HepG2 (cell line): ENCODE results near the gene ABHD12. TPM values are rescaled to one million over a fixed set of nuclear protein-coding genes. Genes with fewer than 3 reads are reported as not detected.

Experiments
- AFF4 ChIP-seq: sonication (generic); formaldehyde crosslinking; IDR thresholded peaks from 2 replicates; pipeline ENCODE4 v1.4.0; 2020; ENCODE audit warnings: missing genetic modification reagents
- AGO1 ChIP-seq: fragments of 200-400 bp; formaldehyde crosslinking; IDR thresholded peaks from 2 replicates; pipeline ENCODE4 v1.6.1; 2017; ENCODE audit warnings: mild to moderate bottlenecking, low read depth, low read length, moderate library complexity; ENCODE audit not compliant: poor library complexity, severe bottlenecking
- FOXP1 ChIP-seq, 2 experiments: fragments of 450-650 bp in 1 of 2; IDR thresholded peaks; 2 replicates each; pipeline ENCODE4 v1.6.1; 2017 to 2018; ENCODE audit warnings: antibody characterized with exemption in 1 of 2
- MLX ChIP-seq: IDR thresholded peaks from 2 replicates; pipeline ENCODE4 v1.6.1; 2016
- MXD4 ChIP-seq: IDR thresholded peaks from 2 replicates; pipeline ENCODE4 v1.6.1; 2016; ENCODE audit warnings: mild to moderate bottlenecking, missing biosample characterization, missing genetic modification reagents
- NCOA2 ChIP-seq: sonication (generic); formaldehyde crosslinking; IDR thresholded peaks from 2 replicates; pipeline ENCODE4 v1.8.0; 2022; ENCODE audit warnings: inconsistent platforms
- NFRKB ChIP-seq: fragments of 450-650 bp; IDR thresholded peaks from 2 replicates; pipeline ENCODE4 v1.6.1; 2017
- NFYC ChIP-seq: IDR thresholded peaks from 2 replicates; pipeline ENCODE4 v1.6.1; 2016; ENCODE audit warnings: missing genetic modification reagents, missing compliant biosample characterization
- NR2F2 ChIP-seq: IDR thresholded peaks from 2 replicates; pipeline ENCODE4 v1.6.1; 2012; ENCODE audit warnings: low read depth, inconsistent platforms, borderline replicate concordance
- PAF1 ChIP-seq: IDR thresholded peaks from 2 replicates; pipeline ENCODE4 v1.6.1; 2016; ENCODE audit warnings: missing genetic modification reagents, missing compliant biosample characterization
- PPARG ChIP-seq: conservative IDR thresholded peaks from 2 replicates; pipeline ENCODE4 v1.6.1; 2016; ENCODE audit warnings: missing biosample characterization, missing genetic modification reagents
- SMARCC2 ChIP-seq: fragments of 450-650 bp; IDR thresholded peaks from 2 replicates; pipeline ENCODE4 v1.6.1; 2017; ENCODE audit warnings: antibody characterized with exemption, mild to moderate bottlenecking
- SNAI1 ChIP-seq: sonication (generic); formaldehyde crosslinking; IDR thresholded peaks from 2 replicates; pipeline ENCODE4 v1.5.0; 2020; ENCODE audit warnings: mild to moderate bottlenecking, missing genetic modification reagents, borderline replicate concordance
- ZBTB26 ChIP-seq: IDR thresholded peaks from 2 replicates; pipeline ENCODE4 v1.6.1; 2016; ENCODE audit warnings: missing compliant biosample characterization, missing genetic modification reagents, borderline replicate concordance
- ZNF230 ChIP-seq: sonication (generic); formaldehyde crosslinking; IDR thresholded peaks from 2 replicates; pipeline ENCODE4 v1.4.0; 2020; ENCODE audit warnings: mild to moderate bottlenecking, missing genetic modification reagents
- ZNF282 ChIP-seq: fragments of 450-650 bp; IDR thresholded peaks from 2 replicates; pipeline ENCODE4 v1.6.1; 2018; ENCODE audit not compliant: partially characterized antibody
- ZNF317 ChIP-seq: sonication (generic); formaldehyde crosslinking; IDR thresholded peaks from 2 replicates; pipeline ENCODE4 v1.5.0; 2020; ENCODE audit warnings: mild to moderate bottlenecking, missing genetic modification reagents
- ZNF652 ChIP-seq: IDR thresholded peaks from 2 replicates; pipeline ENCODE4 v1.6.1; 2016; ENCODE audit warnings: low read depth, borderline replicate concordance
- ZNF781 ChIP-seq: sonication (generic); formaldehyde crosslinking; IDR thresholded peaks from 2 replicates; pipeline ENCODE4 v1.5.1; 2020; ENCODE audit warnings: borderline replicate concordance, mild to moderate bottlenecking, missing genetic modification reagents; ENCODE audit errors: not compliant biosample characterization
- ZNF878 ChIP-seq: sonication (generic); formaldehyde crosslinking; IDR thresholded peaks from 2 replicates; pipeline ENCODE4 v1.8.1; 2023; ENCODE audit warnings: mild to moderate bottlenecking, missing genetic modification reagents, moderate library complexity
- polyA plus RNA-seq, 8 experiments: library from polyadenylated mRNA; depleted of rRNA in 3 of 8; stranded (reverse) in 7 of 8; unstranded in 1 of 8; fragments of >200 nt; fragmentation: Illumina TruSeq in 4 of 8; extraction: Trizol in 4 of 8; gene quantifications; 2 replicates each; pipeline versions ENCODE4 v1.2.1 to v1.2.3, GENCODE V29; 2011 to 2016; ENCODE audit warnings: low read depth in 4 of 8, missing spikeins in 1 of 8, mixed read lengths in 1 of 8; ENCODE audit not compliant: insufficient read depth in 1 of 8
- total RNA-seq, 5 experiments: library from RNA; depleted of rRNA; stranded (reverse); fragments of >200 nt; fragmentation: Illumina TruSeq; extraction: Trizol; gene quantifications; 2 replicates each; pipeline ENCODE4 v1.2.3, GENCODE V29; 2016; ENCODE audit warnings: low read depth in 1 of 5

The ABHD12 gene
- total and polyA plus RNA-seq, 2 of the 13 experiments (the other 11 are each of a cell fraction or from before 2014, with no cell fraction given): 23.5 to 72.1 TPM

GRCh38 chr20:25390538-25391528 is at the start of gene ABHD12 (continued):
- TF ChIP-seq NFYC (peak; percentile 66), MLX (CRISPR knock-in tag) (0 out of 2 replicates have a peak, but pooled peaks have one; percentile 36), ZNF317 (CRISPR knock-in tag) (0 out of 2 replicates have a peak, but pooled peaks have one; percentile 51), PAF1 (CRISPR knock-in tag) (no peak), AGO1 (no peak), AFF4 (CRISPR knock-in tag) (no peak), NR2F2 (no peak), PPARG (CRISPR knock-in tag) (peak; percentile 77), ZBTB26 (CRISPR knock-in tag) (peak; percentile 81), NFRKB (no peak), SMARCC2 (no peak), ZNF781 (CRISPR knock-in tag) (peak; percentile 75), ZNF652 (CRISPR knock-in tag) (peak; percentile 52; the same call in 1 of the 2 replicates), SNAI1 (no peak), ZNF878 (CRISPR knock-in tag) (no peak), NCOA2 (CRISPR knock-in tag) (peak; percentile 68), MXD4 (CRISPR knock-in tag) (peak; percentile 57; the same call in 1 of the 2 replicates), FOXP1 (IDR thresholded peaks at IDR 0.05) (no peak), FOXP1 (CRISPR knock-in tag; IDR thresholded peaks at IDR 0.05) (no peak), ZNF230 (CRISPR knock-in tag) (peak; percentile 94), ZNF282 (no peak)
